Measurements from ENCODE around the gene PEPD.

The PEPD gene

DNA sequence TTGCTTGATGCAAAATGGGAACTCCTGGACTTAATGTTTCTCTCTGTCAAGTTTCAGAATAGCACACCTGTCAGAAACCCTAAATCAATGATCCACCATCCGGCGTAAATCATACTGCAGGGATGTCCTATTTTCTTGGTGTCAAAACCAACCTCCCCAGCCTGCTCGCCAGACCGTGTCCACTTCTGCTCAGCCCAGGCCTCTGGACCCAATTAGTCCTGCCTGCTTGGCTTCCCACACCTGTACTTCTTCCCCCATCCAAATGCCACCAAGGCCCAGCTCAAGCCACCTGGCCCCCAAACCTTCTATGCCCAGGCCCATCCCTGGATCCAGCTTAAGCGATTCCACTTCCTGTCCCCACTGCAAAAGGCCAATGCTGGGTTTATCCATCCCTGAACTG is 25.1 kb upstream of the PEPD start:
- DNase-seq (ENCODE audit: low read depth) = no peak

- DNase-seq (ENCODE audit: low read depth) = no peak
Observed at GRCh38 chr19:33545217-33545981, 23.8 kb upstream of the PEPD start.

DNA sequence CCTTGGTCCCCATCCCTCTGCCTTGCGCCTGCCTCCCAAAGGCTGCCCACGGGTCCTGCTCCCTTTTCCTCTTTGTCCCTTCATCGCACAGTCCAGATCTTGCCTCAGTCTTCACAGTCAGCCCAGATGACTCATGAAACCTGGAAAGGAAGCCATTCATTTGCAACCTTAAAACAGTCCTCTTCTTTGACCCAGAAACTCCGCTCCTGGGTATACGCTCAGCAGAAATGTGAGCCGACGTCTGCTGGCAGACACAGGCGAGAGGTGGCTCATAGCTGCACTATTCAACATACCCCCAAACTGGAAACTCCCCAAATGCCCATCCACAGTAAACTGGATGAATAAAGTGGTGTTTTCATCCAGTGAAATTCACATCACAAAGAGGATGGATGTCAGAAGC is 13.6 kb upstream of the PEPD start:
- DNase-seq (ENCODE audit: low read depth) = no peak

- DNase-seq (ENCODE audit: low read depth) = no peak
Observed at GRCh38 chr19:33532859-33533460, 11.4 kb upstream of the PEPD start.

GRCh38 chr19:33530842-33531241 is 9.3 kb upstream of the PEPD start:
- no peak for DNase-seq (ENCODE audit: low read depth)

DNA sequence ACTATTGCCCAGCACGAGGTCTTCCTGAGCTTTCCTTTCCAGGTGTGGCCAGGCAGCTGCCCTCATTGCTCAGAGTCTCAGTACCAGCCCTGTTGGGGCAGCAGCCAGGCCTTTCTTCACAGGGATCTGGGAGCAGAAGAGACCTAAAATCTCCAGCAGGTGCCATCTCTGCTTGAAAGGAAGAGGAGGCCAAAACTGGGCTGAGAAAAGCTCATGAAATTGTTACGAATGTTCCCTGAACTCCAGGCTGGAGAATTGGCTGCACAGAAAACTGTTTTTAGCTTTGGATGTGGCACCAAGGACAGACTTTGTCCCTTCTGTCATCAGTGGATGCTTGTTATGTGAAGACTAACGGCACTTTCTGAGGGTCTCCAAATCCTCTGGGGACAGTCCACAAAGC is 8.7 kb upstream of the PEPD start:
- DNase-seq (ENCODE audit: low read depth) = no peak

- DNase-seq (ENCODE audit: low read depth) = no peak
Observed at GRCh38 chr19:33529094-33529676, 7.6 kb upstream of the PEPD start.

GRCh38 chr19:33528404-33528803 is 6.8 kb upstream of the PEPD start:
- DNase-seq (ENCODE audit: low read depth) = no peak

- no peak for DNase-seq (ENCODE audit: low read depth)
Observed at GRCh38 chr19:33527125-33527524, 5.5 kb upstream of the PEPD start.

DNA sequence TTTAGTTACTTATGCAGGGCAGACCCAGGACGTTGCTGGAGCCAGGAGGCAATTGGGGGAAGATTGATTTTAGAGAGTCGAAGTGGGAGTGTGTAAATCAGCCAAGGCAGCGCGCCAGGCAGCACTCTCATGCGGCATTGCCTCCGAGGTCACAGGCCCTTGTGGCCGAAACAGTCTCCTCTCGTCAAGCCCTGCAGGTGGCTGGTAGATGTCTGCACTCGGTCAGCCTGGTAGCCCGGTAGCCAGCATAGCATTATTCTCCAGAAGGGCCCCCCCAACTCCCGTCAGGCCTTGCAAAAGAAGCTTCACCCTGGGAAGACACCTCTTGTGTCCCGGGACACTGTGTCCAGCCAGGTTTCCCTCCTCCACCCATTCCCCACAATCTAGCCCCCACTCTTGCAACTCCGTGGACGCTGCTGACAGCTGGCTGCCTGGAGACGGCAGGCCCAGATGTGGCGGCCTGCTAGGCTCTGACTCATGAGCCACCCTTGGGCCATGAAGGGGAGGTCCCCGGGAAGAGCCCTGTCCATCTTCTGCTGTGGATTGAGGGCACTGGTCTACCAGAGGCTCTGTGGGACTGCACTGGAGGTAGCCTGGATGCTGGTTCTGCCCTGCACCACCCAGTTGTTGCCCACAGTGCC is 2.6 kb upstream of the PEPD start:
- DNase-seq (ENCODE audit: low read depth) = no peak

GRCh38 chr19:33523167-33523566 is 1.6 kb upstream of the PEPD start:
- DNase-seq (ENCODE audit: low read depth) = no peak

- DNase-seq (ENCODE audit: low read depth) = no peak
Observed at GRCh38 chr19:33522371-33522662, 726 bp upstream of the PEPD start.

GRCh38 chr19:33520844-33521479 is 629 bp downstream of the PEPD start:
- no peak for DNase-seq (ENCODE audit: low read depth)

- no peak for DNase-seq (ENCODE audit: low read depth)
Observed at GRCh38 chr19:33520048-33520643, 1.4 kb downstream of the PEPD start.

DNA sequence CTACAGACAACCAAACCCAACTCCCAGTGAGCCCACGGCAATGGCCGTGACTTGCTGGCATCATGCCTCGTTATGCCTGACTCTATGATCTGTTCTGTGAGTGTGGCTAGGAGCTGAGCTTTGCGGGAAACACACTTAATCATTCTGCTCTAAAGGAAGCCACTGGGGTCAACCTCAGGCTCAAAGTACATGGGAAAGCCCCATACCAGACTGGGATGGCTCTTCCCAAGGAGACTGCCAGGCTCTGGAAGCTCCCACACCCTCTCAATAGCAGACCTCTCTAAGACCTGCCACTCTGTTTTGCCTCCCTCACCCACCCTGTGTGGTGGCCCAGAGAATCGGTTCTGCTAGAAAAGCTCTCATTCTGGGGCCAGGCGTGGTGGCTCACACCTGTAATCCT is 2.2 kb downstream of the PEPD start:
- DNase-seq (ENCODE audit: low read depth) = no peak

- no peak for DNase-seq (ENCODE audit: low read depth)
Observed at GRCh38 chr19:33518541-33518940, 3.0 kb downstream of the PEPD start.

DNA sequence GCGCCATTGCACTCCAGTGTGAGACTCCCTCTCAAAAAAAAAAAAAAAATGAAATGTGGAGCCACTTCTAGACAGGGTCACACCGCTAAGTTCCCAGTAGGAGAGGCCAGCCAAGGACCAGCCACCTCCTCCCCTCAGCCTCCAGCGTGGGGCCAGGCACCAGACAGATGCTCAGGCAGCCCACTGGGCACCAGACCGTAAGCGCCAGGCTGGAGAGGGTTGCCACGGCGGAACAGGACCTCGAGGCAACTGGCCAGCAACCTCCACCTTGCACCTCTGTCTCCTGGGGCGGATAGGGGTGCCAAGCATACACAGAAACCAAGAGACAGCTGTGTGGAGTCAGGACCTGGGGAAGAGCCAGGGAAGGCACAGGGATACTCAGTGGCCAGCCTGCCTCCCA is 3.7 kb downstream of the PEPD start:
- no peak for DNase-seq (ENCODE audit: low read depth)

DNA sequence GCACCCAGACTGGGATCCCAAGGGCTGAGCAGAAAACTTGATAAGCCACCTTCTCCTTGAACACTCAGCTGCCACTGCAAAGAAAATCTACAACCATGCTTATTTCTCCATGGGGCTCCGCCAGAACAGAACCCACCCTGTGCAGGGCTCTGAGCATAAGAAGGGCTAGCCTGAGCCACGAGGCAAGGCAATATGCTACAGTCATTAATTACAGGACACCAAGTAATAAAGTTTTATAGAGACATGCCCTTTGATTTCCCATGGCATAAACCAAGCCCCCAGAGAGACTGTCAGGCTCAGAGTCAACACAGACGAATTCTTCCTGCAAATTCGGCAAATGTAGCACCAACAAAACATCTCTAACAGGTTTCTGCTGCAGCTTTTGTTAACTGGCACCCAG is 5.7 kb downstream of the PEPD start:
- no peak for DNase-seq (ENCODE audit: low read depth)

- no peak for DNase-seq (ENCODE audit: low read depth)
Observed at GRCh38 chr19:33514885-33515551, 6.6 kb downstream of the PEPD start.

GRCh38 chr19:33513424-33513823 is 8.2 kb downstream of the PEPD start:
- DNase-seq (ENCODE audit: low read depth) = no peak

DNA sequence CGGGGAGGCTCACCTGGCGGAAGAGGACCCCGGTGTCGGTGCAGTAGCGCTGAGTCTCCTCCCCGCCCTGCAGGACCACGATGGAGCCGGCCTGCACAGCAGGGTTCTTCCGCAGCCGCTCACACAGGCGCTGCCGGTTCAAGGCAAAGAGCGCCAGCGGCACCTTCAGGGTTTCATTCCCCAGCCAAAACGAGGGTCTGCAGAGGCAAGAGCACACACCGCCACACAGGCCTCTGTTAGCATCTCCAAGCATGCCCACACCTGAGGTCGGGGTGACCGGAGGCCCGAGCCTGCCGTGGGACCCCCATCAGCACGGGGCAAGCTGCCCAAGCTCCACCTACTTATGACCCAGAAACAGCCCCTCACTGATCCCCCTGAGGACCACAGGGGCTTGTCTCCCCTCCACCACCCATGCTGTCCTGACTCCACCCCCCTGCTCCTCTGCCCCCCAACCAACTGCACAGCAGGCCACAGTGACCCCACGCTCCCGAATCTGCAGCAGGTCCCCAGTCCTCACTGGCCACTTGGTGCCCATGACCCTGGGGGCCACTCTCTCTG is 8.9 kb downstream of the PEPD start:
- no peak for DNase-seq (ENCODE audit: low read depth)

DNA sequence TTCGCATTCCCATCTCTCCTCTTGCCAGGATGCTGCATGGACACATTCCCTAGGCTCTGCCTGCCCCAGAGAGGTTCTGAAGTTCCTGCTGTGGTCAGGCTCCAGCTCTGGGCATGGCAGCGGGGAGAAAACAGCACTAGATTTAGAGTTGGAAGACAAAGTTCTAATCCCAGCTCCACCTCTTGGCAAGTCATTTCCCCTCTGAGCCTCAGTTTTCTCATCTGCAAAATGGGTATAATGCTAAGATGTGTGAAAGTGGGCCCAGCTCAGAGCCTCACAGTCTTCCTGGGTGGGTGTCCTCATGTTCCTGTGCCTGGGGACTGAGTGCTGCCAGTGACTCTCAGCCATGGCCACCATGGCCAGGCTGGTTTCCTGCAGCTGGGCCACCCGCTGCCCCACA is 9.6 kb downstream of the PEPD start:
- DNase-seq (ENCODE audit: low read depth) = no peak

Data from amniotic epithelial cell (primary cell).